ENCODE results near the gene SYNE2.
"Not testable (repeated sequence)": the region's sequence is repeated elsewhere in the genome, so short reads cannot be mapped to it uniquely, and the experiment has no call there.

The SYNE2 gene

DNA sequence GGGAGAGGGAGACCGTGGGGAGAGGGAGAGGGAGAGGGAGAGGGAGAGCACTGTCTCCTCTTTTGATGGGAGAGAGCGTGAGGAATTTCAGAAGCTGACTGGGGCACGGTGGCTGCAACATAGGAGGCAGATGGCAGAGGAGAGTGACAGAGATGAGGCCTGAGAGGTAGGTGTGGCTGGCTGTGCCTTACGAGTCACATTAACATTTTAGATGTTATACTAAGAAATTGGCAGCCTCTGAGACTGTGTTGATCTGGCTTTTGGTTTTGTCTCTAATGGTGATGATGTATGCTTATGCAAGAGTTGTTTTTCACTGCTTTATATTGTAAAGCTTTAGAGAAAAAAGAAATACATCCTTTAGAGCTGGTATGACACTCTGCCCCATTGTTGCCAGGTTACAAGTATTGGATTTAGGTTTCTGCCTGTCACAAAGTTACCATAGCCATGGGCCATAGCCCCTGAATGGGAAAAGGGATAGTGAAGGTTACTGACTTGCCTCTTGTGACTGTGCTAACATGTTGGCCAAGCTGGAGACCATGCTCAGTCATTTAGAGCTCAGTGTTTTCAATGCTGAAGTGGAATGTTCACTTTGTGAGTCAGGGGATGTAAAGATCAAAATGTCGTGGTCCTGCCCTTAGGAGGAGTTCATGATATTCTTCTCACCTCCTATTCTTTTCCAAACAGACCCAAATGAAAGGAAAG lies 186.2 kb downstream of the SYNE2 start:
- DNase-seq, result no peak

DNA sequence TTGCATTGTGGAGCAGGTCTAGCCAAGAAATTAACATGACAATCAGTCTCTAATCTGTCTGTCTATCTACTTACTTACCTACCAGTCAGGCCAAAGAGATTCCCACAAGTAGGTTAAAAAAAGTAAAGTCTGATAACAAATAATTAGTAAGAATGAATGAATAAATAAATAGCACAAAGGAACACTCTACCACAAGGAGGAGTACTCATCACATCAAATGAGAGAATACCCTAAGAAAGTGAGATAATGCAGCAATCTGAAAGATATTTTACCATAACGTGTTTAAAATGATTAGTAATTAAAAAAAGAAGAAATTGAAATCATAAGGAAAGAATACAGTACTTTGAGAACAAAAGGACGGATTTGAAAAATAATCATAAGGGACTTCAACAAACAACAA lies 187.2 kb downstream of the SYNE2 start:
- DNase-seq, result no peak

DNA sequence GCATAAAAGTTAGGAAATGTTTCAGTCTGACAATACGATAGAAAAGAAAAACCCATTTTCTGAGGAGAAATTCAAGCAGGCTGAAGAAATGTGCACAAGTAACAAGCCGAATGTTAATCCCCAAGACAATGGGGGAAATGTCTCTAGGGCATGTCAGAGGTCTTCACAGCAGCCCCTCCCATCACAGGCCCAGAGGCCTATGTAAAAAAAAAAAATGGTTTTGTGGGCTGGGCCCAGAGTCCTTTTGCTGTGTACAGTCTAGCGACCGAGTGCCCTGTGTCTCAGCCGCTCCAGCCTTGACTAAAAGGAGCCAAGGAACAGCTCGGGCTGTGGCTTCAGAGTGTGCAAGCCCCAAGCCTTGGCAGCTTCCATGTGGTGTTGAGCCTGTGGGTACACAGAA lies 190.5 kb downstream of the SYNE2 start:
- not testable (repeated sequence) for DNase-seq

DNA sequence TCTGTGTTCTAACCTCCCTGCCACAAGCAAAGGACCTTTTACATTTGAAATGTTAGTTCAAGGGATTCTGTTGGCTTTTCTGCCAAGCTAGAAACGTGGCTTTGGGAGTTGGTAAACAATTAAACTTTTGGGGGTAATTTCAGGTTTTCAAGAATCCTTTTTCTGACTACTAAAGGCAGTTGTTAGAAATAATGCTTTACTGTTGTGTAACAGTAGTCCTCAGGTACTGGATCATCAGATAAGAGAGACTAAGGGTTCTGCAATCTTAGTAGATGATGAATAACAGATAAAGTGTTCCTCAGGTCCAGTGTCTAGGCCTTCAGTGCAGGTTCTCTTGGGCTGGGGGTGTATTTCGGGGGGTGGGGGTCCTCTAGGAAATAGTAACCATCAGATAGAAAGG lies 192.3 kb downstream of the SYNE2 start:
- DNase-seq, result no peak

DNA sequence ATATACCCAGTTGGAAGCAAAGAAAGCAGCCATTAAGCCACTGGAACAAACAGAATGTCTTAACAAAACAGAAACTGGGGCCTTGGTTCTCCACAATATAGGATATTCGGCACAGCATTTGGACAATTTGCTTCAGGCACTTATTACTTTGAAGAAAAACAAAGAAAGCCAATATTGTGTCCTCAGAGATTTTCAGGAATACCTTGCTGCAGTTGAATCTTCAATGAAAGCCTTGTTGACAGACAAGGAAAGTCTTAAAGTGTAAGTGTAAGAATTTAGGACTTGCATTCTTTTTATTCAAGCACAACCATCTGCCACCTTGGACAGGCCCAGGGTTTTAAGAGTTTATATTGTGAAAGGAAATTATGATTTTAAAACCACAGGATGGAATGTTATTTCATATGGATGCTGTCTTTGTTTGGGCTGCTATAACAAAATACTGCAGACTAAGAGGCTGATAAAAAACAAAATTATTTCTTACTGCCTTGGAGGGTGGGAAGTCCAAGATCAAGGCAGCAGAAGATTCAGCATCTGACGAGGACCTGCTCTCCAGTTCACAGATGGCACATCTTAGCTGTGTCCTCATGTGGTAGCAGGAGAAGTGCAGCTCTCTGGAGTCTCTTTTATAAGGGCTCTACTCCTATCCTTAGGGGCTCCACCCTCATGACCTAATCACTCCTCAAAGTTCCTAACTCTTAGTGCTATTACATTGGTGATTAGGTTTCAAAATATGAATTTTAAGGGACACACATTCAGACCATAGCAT lies 197.0 kb downstream of the SYNE2 start:
- DNase-seq, result no peak

DNA sequence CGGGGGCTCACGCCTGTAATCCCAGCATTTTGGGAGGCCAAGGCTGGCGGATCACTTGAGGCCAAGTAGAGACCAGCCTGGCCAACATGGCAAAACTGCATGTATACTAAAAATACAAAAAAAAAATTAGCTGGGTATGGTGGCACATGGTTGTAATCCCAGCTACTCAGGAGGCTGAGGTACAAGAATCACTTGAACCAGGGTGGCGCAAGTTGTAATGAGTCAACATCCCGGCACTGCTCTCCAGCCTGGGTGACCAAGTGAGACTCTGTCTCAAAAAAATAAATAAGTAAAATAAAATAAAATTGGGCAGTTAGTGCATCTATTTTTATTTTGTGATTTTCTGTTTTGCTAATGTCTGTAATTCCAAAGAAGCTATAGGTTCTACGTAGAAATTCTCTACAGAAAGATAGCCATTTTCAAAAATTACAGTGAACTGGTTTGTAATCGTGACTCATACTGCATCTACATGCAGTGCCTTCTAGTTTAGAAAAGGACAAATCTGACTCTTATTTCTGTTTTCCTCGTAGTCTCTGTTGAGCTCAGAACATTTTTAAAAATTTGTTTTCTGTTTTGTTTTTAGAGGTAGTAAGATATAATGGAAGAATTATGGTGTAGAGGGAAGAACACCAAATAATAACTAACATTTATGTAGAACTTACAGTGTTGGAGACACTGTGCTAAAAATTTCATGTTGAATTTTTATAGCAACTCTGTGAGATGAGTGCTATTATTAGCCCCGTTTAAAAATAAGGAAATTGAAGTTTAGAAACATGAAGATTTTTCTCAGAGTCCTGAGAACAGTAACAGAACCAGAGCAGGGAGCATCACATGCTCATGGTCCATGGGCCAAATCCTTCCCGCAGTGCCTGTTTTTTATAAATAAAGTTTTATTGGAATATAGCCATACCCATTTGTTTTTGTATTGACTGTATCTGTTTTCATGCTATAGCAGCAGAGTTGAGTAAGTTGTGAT lies 201.2 kb downstream of the SYNE2 start:
- DNase-seq, result no peak

DNA sequence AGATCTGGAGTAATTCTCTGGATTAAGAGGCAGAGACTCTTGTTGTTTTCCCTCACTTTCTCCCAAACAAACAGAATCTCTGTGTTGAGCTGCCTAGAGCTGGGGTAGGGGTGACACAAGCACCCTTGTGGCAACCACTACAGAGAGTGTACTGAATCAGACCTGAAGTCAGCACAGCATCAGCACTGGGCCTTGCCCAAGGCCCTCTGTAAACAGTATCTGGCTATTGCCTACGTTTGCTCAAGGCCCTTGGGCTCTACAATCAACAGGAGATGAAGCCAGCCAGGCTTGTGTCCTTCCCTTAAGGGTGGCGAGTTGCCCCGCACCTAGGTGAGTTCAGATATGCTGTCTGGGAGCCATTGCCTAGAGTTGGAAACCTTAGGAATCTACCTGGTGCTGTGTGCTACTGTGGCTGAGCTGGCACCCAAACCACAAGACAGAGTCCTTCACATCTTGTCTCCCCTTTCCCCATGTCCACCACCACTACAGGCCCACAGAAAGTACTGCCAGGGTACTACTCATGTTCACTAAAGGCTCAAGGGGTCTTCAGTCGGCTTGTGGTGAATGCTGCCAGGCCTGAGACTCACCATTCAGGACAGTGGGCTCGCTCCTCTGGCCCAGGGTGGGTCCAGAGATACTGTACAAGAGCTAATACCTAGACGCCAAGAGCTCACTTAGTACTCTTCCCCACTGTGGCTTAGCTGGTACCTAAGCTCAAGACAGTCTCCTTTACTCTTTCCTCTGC lies 206.8 kb downstream of the SYNE2 start:
- DNase-seq, result no peak

DNA sequence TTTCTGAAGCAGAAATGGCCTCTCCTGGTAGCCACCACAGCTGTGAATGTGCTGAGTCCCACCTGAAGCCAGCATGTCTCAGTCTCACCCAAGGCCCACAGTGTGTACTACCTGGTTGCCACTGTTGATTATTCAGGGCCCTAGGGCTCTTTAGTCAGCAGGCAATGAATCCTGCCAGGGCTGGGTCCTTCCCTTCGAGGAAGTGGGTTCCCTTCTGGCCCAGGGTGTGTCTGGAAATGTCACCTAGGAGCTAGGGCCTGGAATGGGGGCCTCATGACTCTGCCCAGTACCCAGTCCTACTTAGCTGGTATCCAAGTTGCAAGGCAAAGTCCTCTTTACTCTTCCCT lies 207.4 kb downstream of the SYNE2 start:
- no peak for DNase-seq

DNA sequence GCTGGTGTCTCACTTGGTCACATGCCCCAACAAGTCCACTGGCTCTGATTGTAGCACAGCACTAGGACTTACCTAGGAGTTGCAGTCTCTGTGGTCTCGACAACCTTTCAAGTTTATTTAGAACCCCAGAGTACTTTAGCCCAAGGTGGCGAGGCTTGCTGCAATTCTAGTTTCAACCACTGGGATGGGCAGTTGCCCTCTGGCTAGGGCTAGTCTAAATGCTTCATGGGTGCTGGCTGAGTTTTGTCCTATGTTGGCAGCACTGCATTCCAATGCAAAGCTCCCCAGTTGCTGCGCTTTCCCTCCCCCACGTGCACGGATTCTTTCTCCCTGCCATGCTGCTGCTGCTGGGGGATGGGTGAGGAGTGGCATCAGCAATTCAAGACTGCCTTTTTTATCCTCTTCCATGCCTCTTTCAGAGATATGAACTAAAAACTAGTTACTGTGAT lies 207.9 kb downstream of the SYNE2 start:
- DNase-seq, result no peak

DNA sequence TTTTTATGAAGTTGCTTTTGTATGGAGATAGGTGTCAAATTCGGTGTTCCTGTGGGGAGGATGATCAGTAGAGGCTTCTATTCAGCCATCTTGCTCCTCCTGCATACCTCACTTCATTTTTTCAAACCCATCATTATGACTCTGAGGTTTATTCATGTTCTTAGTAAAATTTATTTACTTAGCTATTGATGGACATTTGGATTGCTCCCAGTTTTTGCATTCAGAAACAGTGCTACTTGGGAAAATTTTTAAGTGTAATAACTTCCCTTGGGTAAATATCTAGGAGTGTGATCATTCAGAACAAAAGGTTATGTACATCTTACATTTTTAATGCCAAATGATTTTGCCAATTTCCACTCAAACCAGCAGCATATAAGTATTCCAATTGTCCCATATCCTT lies 208.3 kb downstream of the SYNE2 start:
- no peak for DNase-seq

DNA sequence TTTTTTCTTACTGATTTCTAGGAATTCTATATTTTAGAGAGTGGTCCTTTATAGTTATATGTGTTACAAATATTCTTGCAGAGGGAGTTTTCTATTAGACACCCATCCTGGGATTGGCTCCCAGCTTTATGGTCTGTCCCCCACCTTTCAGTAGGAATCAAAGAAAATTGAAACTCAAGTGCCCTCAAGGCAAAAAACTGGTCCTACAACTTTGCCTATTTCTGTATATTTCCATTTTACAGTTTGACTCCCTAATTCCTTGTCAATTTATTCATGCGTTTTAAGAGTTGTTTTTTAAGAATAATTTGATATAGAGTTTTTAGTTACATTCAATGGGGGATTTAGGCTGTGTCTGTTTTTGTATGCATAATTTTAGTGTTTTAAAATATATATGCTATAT lies 208.9 kb downstream of the SYNE2 start:
- DNase-seq, result no peak

DNA sequence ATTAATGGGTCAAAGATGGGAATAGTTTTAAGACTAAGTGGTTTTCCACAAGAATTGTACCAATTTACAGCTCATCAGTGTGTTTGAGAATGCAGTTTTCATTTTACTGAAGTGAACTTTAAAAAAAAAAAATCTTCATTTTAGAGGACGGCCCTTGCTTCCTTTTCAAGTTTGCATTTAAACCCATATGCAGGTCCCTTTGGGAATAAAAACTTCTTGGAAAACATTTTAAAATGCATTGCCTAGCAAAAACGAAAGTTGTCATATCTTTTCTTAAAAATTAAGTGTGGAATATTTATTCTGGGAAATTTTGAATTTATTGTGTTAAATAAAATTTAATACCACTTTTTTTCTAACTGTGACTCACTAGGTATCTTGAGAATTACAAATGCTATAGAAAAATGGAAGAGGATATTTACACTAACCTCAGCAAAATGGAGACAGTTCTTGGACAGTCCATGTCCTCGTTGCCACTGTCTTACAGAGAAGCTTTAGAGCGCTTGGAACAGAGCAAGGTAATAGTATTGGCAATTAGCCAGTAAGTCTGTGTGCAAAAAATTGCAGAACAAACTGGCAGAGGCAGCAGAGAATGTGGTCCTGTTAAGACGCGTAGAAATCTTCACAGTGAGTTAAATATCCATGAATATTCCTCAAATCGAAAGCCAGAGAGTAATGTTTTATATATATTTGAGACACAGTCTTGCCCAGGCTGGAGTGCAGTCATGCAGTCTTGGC lies 209.7 kb downstream of the SYNE2 start:
- no peak for DNase-seq

DNA sequence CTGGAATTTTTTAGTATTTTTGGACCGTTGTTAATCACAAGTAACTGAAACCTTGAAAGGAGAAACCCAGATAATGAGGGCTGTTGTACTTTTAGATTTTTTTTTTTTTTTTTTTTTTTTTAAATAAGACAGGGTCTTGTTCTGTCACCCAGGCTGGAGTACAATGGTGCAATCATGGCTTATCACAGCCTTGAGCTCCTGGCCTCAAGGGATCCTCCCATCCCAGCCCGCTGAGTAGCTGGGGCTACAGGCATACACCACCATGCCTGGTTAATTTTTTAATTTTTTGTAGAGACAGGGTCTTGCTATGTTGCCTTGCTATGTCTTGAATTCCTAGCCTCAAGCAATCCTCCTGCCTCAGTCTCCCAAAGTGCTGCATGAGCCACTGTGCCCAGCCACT lies 211.6 kb downstream of the SYNE2 start:
- DNase-seq, result no peak

DNA sequence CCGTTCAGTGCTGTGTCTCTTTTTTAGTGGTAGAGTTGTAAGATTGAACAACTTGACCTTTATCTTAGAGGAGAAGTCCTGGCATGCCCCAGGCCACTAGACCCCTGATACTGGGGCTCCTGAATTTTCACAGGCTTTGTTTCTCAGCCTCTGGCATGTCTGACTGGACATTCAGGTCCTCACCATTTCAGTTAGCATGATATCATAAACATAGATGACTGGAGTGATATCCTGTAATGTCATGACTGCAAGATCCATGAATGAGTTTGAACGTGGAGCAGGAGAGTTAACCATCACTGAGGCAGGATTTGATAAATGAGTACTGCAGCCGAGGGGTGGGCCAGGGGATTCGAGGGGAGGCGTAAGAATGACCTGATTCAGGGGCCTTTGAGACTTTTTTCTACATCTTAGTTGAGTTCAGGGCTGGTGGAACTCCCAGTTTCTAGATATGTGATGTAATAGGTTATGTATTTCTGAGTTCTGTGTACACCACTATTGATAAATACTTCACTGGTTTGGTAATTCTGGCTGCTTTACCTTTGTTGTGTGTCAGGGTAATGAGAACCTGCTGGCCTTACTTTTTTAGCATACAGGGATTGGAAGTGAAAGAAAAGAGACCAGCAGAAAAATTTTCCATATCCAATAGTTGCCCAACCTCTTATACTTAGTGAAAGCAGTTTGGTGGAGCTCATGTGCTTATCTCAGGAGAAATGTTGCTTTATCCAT lies 217.0 kb downstream of the SYNE2 start:
- no peak for DNase-seq

DNA sequence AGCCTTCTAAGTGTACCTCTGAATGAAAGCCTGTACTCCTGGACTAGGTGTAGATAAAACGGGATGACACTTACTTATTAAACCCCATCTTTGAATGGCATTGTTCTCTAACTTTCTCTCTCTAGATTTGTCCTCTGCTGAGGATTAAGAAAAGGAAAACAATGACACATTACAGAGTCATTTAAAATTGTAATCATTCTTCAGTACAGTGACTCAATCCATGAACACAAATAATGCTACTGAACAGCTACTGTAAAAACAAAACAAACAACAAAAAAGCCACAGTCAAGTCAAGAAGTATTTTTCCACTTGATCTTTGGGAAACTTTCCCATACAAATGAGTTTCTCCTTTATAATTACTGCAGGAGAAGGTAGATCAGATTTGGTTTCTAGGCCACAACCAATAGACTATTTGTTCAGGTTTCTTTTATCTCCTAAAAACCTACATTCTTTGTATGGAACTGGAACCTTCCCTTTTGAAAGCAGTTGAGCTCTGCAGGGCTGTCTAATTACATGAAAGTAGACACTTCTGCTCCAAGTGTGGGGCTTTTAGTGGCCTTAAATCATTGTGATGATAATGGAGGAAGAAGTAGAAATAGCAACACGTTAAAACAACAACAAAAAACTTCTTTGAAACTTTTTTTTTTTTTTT lies 222.3 kb downstream of the SYNE2 start:
- DNase-seq, result no peak

DNA sequence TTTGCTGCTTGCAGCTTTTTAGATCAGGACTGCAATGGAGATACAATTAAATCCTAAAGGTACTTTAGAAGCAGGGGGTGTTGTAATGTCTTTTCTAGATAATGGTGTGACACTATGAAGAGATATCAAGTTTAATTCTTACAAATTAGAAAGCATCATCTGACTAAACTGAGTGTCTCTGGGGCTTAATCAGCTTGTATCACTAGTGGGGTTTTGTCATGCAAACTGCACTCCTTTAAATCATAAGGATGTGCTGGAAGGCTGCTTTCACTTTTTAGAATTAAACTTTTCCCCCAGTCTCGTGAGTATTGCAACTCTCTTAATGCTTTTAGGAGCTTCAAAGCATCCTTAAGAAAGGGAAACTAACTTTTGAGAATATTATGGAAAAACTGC lies 222.8 kb downstream of the SYNE2 start:
- no peak for DNase-seq

DNA sequence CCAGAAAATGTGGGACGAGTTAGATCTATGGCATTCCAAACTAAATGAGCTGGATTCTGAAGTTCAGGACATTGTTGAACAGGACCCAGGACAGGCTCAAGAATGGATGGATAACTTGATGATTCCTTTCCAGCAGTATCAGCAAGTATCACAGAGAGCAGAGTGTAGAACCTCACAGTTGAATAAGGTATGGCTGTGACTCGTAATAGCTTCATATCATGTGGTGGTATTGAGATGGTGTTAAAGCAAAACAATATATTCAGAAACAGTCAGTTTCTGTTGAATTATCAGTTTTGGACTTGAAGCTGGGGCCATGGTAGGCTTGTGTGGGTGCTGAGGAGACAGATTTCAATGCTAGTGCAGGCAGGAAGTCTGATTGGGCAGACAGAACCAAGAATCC lies 227.6 kb downstream of the SYNE2 start:
- no peak for DNase-seq

DNA sequence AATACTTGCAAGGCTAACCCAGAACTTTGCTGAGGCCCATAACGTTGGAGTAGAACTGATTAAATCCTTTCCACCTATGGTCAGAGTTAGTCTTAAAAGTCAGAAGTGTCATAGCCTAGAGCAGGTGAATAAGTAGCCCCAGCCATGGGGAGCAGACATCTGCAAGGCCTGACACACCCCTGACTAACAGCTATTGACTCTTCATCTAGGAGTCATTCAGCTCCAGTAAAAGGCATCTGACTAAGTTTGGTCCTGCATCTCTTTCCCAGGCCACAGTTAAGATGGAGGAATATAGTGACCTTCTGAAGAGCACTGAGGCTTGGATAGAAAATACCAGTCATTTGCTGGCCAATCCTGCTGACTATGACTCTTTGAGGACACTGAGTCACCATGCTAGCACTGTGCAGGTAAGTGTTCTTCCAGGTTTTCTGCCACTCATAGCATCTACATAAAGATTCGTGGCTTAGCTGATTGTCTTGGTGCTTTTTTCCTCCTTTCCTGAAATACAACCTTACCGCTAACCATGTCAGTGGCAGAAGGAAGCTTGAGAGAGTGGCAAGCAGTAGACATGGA lies 228.5 kb downstream of the SYNE2 start:
- no peak for DNase-seq

DNA sequence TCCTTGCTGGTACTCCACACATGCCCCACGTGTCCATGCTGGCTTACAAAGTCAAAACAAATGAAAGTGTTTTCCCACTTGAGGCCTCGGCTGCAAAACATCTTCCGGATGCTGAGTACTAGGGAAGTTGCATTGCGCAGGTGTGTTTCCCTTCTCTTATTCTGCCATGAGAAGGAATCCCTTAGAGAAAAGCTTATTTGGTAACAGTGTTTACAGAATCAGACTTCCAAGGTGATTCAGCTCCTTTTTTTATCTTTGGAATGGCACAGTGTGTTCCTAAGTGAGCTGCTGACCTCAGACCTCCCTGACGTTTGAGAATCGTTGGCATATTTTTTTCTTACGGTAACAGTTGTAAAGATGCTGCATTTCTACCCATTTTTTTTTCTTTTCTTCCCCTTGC lies 230.0 kb downstream of the SYNE2 start:
- DNase-seq, result no peak

DNA sequence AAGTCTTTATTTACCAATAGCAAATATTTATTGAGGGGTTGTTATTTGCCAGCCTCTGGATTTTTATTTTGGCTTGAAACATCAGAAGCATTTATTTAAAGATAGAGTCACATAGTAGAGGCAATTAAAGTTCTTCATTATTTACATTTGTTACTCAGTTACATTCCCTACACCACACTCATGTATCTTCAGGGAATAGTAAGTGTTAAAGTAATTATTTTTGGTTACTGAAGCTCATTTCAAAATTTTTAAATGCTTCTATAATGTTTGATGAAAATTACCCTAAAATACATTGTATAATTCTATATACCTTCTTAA lies 235.8 kb downstream of the SYNE2 start:
- DNase-seq, result no peak

Measured in C1 segment of cervical spinal cord (tissue), 14 donors.